DOHH2 (cell line): ENCODE data around the gene TMA7.

ENCODE experiments used
- CTCF ChIP-seq: fragments of 200-600 bp; sonication (generic); IDR thresholded peaks from one replicate; pipeline ENCODE4 v1.5.1; 2014; ENCODE audit warnings: antibody characterized with exemption, mild to moderate bottlenecking, low read depth, low read length; ENCODE audit not compliant: poor library complexity, severe bottlenecking
- EZH2phosphoT487 ChIP-seq: fragments of 200-600 bp; sonication (generic); IDR thresholded peaks from 2 replicates; pipeline ENCODE4 v1.6.1; 2017; ENCODE audit warnings: borderline replicate concordance, mild to moderate bottlenecking, antibody characterized with exemption, low read length, moderate library complexity, mixed read lengths

DNA sequence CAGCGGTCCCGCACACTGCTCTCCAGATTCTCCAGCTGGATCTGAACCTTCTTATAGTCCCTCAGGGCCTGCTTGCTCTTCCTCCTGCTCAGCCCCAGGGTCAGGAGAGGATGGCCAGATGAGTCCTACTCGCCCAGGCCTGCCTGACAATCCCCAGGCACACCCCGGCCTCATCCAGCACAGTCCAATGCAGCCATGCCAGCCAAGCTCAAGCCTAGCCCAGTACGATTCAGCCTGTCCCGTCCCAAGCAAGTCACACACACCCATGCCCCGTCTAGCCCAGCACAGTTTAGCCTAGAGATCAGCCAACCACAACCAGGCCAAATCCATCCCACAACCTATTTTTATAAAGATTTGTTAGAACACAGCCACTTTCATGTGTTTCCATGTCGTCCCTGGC, 27.0 kb upstream of the TMA7 start:
- TF ChIP-seq CTCF (no peak), EZH2phosphoT487 (no peak)
